NCI-H2171 treated with DMSO at 0.1 percent for 48 hours (cell line): Measurements from ENCODE around the gene PITPNC1.

Experiments used
- DNase-seq: peaks from one replicate; lab custom pipeline; 2025; lab: John Stamatoyannopoulos, UW

The PITPNC1 gene

DNA sequence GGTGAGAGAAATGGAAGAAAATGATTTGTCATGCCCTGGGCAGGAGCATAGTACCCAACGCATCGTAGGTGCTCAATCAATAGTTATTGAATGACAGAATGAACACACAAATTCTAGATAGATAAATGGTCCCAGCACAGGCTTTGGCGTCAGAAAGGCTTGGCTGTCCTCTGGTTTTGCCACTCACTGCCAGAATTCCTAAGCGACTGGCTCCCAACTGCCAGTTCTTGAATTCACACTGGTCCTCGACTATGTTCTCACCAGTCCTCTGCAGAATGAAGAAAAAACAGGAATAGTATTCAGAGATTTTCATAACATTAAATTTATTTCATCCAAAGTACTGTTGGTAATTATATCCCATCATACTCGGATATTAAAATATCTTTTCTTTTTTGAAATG lies 177.6 kb downstream of the PITPNC1 start:
- DNase-seq = no peak

DNA sequence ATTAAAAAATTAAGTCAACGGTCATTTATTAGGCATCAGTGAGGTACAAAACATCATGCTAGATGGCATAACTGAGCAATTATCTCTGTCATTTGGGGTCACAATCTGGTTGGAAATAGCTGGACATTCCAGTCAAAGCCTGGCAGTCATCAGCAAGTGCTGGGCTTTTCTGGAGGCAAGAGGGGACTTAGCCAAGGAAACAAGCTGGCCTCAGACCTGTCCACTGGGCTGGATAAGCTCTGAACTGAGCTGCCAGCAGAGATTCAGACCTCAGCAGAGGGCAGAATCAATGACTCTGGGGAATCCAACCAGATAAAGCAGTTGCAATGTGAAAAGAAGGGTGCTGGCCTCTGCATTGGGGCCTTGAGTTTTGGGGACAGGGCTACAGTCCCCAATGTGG lies 178.8 kb downstream of the PITPNC1 start:
- DNase-seq = no peak

DNA sequence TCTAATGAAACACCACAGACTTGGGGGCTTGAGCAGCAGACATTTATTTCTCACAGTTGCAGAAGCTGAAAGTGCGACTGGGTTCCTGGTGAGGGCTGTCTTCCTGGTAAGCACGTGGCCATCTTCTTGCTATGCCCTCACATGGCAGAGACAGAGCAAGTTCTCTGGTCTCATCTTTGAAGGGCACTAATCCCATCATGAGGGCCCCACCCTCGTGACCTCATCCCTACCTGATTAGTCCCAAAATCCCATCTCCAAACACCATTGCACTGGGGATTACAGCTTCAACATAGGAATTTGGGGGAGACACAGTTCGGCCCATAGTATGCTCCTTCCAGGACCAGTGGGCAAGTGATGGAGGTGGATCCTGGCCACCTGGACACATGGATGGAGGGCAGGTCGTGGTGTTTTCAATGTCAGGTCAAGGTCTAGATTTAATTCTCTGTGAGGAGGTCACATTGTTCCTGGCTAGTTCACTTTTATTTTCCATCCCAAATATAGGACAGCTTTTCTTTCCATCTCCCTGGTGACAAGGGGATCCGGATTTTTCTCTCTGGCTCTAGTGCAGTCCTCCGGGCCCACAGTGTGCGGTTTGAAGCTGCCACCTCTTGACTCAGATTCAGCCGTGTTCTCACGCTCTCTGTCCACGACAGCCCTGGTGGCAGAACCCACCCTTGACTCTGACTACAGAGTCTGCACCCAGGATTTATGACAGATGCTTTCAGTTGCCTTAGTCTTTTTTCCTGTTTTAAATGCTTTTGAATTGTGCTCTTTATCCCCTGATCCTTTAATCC lies 180.2 kb downstream of the PITPNC1 start:
- DNase-seq = no peak

DNA sequence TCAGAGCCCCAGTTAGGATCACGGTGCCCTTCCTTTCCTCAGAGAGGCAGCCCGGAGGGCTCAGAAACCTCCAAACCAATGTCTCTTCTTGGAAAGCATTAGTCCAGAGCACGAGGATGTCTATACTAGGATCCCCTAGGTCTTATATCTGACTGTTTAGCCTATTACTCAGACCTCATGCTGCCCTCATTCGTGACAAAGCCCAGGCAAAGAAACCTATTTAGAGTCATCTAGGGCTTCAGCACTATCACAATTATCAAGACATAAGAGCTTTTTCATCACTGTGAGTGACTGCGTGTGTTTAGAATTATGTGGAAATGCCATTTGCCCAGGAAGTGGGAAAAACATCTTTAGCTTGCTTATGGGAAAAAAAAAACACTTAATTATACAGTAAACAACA lies 180.8 kb downstream of the PITPNC1 start:
- no peak for DNase-seq

DNA sequence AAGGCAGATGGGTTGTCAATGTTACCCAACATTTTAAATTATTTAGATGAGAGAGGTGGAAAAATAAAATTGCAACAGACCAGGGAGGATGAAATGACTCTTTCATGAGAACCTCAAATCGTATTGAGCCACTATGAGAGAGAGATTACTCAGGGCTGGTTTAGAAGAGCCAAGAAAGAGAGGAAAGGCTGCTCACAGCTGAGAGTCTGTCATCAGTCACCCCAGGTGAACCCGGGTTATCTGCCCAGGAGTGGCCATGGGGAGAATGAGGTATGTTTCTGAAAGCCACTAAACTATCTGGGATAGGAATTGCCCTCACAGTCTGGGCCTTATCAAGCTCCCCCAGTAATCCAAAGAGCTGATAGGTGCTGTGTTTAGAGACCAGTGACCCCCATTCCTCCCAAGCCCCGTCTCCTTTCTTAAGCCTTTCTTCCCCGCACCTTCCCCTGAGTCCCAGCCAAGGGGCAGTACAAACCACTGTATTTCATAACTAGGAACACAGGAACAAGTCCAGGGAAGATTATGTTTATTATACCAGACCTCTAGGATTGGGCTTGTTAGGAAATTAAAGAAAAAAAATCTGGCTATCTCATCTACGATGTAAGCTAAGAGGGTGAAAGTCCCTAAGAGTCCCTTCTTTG lies 181.8 kb downstream of the PITPNC1 start:
- no peak for DNase-seq

DNA sequence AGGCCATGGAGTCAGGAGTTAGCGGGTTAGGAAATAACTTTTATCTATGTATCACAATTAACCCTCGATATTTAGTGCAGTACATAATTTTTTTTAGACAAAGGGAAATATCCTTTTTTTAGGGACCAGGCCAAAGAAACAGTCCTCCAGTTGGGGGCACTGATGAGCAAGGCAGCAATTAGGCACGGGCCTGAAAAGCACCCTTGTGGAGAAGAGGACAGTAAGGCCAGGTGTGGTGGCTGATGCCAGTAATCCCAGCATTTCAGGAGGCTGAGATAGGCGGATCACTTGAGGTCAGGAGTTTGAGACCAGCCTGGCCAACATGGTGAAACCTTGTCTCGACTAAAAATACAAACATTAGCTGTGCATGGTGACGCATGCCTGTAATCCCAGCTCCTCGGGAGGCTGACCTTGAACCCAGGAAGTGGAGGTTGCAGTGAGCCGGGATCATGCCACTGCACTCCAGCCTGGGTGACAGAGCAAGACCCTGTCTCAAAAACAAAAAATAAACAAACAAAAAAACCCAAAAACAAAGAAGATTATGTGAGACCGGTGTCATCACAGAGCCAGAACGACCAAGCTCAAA lies 182.4 kb downstream of the PITPNC1 start:
- DNase-seq = no peak

DNA sequence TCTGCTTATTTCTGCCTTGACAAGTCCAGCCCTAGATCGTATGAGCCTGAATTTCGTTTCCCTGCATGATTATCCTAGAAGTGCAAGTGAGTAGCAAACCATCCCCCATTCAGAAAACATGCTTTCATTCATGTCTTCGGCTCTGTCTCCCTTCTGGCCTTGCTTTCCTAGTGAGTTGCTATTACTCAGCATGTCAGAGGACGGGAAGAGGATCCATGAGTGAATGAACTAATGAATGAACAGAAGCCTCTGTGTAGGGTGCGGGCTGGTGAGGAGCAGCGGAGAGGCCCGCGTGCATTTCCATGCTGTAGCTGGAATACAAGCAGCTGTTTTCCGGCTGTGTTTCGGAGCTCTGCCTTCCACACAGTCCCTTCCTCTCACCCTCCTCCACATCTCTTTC lies 184.9 kb downstream of the PITPNC1 start:
- no peak for DNase-seq

DNA sequence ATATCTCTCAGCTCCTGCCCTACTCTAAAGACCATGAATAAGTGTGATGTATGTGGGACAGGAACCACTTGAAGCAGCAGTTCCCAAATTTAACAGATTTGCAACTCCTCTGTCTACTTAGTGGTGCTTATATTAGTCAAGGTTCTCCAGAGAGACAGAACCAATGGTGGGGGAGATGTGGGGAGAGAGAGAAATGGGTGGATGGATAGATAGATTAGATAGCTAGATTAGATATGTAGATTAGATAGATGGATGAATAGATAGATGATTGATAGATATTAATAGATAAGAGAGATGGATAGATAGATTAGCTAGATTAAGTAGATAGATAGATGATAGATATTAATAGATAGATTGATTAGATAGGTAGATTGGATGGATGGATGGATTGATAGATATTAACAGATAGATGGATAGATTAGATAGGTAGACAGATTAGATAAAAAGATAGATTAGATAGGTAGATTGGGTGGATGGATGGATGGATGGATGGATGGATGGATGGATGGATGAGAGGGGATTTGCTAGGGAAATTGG lies 186.7 kb downstream of the PITPNC1 start:
- no peak for DNase-seq

DNA sequence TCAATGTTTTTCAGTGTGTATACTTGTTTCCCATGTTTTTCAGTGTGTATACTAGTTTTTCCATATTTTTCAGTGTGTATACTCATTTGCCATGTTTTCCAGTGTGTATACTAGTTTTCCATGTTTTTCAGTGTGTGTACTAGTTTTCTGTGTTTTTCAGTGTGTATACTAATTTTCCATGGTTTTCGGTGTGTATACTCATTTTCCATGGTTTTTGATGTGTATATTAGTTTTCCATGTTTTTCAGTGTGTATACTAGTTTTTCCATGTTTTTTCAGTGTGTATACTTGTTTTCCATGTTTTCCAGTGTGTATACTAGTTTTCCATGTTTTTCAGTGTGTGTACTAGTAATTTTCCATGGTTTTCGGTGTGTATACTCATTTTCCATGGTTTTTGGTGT lies 188.0 kb downstream of the PITPNC1 start:
- DNase-seq = no peak

DNA sequence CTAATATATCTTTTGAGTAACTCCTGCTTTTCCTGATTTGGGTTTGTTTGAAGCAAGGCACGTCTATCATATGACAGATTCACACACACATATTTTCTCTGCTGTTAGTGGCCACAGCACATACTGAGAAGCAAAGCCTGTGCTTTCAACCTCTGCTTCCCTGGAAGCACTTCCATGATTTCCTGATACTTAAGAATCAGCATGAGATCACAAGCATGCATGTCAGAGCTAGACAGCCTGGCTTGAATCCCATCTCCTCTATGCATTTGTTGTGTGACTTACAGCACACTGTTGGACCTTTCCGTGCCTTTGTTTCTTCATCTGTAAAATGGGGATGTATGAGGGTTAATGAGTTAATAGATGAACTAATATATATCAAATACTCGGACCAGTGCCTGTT lies 189.6 kb downstream of the PITPNC1 start:
- DNase-seq = no peak

DNA sequence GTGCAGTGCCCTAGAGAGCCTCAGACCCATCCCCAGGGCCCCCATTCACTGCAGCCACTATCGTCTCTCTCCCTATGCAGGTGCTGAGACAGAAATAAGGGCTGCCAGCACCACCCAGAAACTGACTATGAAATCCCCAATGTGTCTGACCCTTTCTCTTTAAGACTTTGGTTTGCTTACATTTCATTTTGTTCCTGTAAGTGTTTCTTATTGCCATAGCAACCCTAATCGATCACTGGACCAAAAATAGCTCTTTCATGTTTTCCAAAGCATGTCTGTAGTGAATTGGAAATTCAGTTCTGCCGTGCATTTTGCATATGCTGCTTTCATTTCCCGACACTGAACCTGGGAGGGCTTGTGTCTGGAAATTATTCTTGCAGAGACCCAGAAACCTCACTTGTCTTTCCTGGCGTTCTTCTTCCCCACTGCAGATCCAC lies 192.0 kb downstream of the PITPNC1 start:
- no peak for DNase-seq

DNA sequence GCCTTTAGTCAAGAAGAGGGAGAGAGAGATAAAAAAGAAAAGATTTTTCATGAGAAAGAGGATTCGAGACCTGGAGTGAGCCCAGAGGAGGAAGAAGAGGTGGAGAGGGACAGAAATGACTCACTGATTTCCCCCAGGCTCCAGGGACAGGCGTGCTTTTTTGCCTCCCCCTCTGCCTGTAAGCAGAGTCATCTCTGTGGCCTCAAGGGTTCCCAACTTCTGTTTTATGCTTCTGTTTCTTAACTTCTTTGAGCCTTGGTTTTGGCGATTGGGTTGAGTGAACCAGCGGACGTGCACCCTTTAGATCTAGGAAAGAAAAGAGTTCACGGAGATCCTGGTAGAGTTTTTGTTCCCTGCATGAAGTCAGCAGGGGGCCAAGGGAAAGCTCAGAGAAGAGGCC lies 192.8 kb downstream of the PITPNC1 start:
- no peak for DNase-seq

DNA sequence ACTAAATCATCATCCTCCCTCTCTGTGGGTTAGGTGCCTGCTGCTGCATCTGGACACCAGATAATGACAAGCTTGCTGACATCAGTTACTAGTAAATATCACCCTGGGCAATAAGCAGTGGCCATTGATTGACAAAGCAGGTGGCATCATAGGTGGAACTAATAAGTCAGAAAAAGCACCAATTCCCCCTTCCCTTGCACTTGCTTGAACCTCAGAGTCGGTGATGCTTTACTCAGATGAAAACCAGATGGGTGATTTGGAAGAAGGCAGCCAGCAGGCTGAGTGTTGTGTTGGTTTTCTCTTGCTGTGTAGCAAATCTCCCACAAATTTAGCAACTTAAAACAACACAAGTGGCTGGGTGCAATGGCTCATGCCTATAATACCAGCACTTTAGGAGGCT lies 193.7 kb downstream of the PITPNC1 start:
- DNase-seq = no peak

DNA sequence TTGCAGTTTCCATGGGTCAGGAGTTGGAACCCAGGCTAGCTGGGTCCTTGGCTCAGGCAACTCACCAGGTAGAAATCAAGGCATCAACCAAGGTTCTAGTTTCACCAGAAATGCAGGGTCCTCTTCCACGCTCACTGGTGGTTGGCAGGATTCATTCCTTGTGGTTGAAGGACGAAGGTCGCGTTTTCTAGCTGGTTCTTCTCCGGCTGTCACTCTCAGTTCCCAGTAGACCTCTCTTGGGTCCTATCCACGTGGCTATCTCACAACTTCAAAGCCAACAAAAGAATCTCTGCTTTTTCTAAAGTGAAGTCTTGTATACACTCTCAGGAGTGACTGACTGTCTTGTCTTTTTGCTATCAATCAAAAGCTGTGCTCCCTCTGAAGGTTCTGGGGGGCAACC lies 194.4 kb downstream of the PITPNC1 start:
- no peak for DNase-seq

DNA sequence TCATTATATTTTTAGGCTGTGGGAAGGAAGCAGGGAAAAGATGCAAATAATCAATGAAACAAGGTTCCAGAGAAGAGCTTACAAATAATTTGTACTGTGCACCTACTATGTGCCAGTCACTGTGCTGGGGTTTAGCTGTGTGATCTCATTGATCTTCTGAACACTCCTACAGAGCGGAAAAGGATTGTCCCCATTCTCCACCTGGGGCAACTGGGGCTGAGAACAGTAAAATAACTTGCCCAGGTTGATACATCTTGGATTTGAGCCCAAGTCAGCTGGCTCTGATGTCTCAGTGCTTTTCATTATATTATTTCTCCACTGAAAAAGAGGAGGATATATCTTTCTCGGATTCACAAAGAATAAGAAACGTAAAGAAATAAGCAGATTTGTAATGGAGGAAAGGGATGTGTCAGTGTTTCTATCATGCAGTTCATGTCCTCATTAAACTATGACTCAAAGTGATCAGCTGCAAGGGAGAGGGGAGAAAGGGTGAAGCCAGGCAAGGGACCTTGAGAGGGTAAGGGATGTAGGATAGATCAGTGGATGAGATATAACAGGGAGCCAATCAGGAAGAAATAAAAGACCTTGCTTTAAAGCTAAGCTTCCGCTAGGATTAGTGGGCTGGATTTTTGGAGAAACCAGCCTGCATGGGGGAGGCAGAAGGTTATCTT lies 197.0 kb downstream of the PITPNC1 start:
- no peak for DNase-seq

DNA sequence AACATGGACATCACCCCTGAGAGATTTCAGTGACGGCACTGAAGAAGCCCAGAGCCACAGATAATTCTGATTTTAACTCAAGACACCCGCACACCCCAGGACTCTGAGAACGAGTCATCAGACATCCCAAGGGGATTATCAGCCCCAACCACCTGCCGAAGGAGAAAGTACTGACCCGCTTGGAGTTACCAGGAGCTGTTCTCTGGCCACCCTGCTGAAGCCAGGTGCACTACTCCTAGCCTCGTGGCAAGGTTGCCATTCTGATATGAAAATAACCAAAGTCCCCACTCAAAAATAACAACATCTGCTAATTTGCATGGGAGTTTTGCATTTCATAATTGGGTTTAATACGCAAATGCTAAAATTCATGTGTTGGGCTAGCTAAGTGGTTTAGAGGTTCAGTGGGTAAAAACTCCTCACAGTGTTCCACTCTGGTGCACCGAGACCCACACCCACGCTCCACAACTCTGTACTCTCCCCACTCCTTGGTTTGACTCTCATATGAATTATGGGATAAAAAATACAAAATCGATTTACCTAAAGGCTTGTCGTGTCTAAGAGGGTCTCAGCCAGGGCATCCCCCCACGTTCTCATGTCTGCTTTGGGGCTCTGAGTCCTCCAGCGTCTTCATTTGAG lies 197.7 kb downstream of the PITPNC1 start:
- DNase-seq = no peak

DNA sequence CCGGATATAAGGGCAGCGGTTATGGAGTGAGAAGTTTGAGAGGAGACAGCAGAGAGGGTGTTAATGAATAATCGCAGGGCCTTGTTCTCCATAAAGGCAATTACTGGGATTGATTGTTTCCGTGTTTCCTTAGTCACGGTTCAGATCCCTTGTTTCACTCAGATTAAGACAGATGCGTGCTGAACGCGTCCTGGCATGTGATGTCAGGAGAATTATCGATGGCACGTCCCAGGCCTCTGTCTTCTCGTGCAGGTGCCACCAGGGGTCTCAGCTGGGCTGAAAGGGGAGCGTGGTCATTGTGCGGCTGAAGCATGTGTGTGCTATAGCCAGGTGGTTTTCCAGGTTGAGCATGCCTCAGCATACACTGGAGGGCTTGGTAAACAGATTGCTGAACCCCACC lies 198.2 kb downstream of the PITPNC1 start:
- peak; percentile 86 for DNase-seq

DNA sequence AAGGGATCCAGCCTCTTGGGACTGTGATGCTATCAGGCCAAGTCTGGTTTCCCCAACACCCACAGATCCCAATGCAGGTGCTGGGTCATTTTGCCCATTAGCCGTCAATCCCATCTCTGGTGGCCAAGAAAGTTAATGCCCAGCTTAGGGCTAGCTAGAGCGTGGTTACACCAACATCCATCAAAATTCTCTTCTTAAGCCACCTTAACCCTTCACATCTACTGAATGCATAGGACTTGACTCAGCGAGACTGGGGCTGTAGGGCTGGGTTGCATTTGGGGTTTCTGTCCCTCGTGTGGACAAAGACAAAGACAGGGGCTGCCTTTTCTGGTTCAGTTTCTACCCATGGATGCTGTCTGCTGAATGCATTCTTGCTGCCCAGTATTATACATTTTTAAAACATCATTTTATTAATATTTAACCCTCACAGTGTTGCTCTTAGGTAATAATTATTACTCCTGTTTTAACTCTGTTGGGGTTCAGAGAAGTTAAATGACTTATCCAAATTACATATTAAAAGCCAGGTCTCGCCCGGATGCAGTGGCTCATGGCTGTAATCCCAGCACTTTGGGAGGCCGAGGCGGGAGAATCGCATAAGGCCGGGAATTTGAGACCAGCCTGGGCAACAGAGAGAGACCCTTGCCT lies 199.5 kb downstream of the PITPNC1 start:
- no peak for DNase-seq

DNA sequence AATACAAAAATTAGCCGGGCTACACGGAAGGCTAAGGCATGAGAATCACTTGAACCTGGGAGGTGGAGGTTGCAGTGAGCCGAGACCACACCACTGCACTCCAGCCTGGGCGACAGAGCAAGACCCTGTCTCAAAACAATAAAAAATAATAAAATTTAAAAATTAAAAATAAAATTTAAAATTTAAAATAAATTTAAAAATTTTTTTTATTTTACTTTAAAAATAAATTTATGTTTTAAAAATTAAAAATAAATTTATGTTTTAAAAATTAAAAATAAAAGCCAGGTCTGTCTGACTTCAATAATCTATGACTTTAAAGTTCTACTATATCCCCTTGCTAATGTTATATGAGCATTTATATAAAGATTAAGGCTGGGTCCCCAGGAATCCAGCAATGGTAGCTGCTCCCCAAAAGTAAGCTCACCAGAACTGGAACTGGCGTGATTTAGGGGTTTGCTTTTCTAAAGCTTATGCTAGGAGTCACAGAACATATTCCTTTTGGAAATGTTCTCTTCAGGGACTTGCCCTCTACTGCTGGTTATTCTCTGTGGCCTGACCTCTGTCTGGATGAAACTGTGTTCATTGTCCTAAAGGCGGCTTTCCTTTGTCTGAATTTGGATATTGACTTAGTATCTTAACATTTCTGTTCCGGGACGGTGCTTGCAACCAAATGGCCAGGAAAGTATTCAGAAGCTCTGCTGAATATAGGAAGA lies 200.5 kb downstream of the PITPNC1 start:
- no peak for DNase-seq

DNA sequence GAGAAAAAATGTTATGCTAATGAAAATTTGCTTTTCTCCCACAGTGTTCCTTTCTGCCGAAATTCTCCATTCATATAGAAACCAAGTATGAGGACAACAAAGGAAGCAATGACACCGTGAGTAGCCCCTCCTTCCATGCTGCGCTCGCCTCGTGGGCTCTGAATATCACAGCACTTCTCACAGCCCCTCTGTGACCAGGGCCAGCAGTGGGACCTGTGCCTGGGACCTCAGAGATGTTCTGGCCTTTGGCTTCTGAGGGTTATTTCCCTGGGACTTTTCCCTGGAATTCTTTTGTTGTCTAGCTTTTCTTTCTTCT lies 201.0 kb downstream of the PITPNC1 start:
- DNase-seq = no peak
